EH (cell line): ENCODE measurements around the gene TGFBR3.

Experiments
- DNase-seq: peaks from one replicate; pipeline ENCODE4 v3.0.0-alpha.2; 2015; ENCODE audit warnings: low read depth

The TGFBR3 gene

GRCh38 chr1:91799159-91799558 is 86.8 kb downstream of the TGFBR3 start:
- no peak for DNase-seq

- DNase-seq = no peak
These were observed 87.2 kb downstream of the TGFBR3 start for GRCh38 chr1:91798740-91799139.

DNA sequence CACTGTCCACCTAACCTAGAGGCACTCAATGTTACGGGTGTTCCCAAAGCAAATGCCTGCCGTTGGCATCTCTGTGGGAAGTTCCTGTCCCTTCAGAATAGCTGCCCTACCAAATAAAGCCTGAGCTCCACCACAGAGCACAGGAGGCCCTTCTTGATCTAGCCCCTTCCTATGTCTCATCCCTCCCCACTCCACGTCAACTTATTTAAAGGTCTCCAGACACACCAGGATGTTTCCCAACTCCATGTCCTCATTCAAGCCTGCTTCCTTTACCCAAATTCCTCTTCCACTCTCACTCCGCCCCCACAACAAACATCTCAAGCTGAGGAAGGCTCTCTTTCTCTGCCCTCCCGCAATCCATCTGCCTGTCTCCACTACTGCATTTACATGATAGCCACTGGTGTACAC is 87.7 kb downstream of the TGFBR3 start:
- DNase-seq = no peak

- no peak for DNase-seq
These were observed 88.8 kb downstream of the TGFBR3 start for GRCh38 chr1:91797164-91797563.

DNA sequence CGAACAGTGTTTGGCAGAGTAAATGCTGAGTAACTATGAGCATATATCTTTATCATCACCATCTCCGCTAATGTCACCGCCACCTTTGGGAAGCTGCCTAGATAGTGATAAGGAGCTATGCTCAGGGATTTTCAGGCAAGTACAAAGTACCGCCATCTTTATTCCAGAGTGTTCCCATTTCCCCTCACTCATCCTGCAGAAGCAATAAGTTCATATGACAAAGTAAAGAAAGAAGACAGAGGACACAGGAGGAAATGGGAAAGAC is 89.6 kb downstream of the TGFBR3 start:
- DNase-seq = no peak

DNA sequence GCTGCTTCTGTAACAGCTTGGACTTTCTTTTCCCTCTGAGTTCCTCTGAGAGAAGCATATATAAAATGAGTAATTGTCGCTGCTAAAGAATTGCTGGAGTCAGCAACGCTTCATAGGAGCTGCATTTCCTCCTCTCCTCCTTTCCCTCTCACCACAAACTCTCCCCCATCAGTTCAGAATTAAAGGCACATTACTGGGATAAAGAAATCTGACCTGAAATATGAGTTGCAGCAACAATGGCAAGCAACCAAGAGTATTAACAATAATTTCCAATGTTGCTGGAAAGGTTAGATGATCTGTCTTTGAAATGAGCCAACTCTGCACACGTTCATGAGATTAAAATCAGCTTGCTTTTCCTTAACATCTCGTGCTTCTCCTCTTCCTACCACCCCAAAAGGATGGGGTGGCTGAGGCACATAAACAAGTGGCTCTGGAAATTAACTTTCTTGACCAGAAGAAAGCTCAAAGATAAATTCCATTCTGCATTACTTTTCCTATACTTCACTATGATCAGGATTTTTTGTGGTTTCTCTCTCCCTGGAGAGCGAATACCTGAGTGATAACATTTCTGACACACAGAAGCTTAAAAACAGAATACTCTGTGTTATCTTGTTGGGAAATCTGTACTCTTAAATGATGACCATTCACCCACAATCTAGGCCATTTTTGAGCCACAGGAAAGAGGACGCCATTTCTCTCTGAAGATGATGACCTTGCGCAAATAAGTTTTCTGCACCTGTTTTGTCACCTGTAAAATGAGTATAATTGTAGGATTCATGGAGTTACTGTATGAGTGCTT is 90.2 kb downstream of the TGFBR3 start:
- peak; percentile 71 for DNase-seq

- DNase-seq = no peak
These were observed 92.1 kb downstream of the TGFBR3 start for GRCh38 chr1:91793877-91794276.

DNA sequence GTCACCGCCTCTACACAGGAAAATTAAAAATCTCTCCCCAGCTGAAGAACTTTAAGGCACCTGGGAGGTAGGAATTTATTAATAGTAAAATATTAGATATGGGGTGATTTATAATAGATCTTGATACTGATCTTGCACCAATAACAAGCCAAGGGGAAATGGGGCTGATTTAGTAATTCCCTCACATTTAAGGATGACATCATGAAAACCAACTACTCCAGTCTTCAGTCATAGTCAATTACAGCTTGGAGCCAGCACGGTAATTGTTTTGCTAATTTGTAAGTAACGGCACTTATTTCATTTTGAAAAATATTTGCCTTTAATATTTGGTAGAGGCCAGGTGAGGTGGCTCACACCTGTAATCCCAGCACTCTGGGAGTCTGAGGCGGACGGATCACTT is 92.8 kb downstream of the TGFBR3 start:
- DNase-seq = no peak

GRCh38 chr1:91792489-91793071 is 93.4 kb downstream of the TGFBR3 start:
- DNase-seq = peak; percentile 44

DNA sequence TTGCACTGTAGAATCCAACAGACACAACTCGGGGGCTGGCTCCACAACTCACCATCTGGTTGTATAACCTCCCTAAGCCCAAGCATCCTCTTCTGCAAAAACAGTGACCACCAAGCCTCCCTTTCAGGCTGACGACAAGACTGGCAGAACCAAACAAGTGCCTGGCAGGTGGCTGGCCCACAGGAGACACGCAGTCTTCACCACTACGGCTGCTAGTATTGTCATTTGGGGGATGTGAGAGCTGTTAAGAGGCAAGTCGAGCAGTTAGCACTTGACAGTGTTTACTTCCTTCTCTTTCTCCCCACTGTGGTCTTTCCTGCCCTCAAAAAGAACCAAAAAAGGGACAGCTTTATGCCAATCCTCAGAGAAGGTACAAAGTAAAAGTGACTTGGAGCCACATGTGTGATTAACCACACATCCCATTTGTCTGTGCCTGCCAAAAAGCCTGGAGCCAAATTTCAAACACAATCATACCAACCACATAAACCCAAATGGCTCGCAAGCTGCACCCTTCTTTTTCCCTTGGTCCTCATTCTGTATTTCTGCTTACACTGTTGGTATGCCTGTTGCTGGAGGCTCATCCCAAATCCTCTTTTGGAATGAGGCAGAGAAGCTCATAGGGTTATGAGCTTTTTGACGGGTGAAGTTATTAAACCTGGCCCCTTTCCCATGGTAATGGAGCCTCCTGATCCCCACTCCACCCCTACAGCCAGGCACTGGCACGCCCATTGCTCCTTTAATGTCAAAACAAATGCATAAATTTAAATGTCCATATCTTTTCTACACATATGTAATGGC is 94.1 kb downstream of the TGFBR3 start:
- DNase-seq = peak; percentile 57

DNA sequence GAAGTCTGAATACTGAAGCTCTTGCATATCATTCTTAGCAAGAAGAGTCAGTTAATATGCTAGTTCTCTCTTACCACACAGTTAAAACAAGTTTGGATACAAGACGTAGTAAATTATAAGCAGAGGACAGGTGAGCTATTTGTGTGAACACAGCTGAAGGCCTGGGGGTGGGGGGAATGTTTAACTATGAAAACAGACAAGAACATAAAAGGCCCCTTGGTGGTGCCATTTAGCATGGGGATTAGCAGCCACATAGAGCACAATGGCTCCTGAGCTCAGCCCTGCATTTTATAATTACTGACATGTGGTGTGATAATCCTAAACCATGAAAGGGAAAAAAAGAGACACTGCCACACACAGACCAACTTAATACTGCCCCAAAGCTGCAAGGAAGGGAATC is 94.8 kb downstream of the TGFBR3 start:
- DNase-seq = no peak

DNA sequence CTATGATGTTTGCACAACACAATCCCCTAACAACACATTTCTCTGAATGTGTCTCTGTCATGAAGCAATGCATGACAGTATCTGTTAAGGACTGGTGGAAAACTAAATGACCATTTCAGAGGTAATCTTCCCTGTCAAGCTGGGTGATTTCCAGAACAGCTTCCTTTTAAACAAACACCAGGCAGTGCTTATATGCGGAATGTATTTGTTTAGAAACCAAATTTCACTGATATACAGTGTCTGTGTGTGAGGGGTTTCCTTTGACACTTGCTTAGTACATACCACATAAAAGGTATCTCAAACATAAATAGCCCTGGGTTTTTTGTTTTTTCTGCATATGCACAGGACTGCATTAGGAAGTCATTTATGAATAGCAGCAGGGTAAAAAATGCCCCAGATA is 95.6 kb downstream of the TGFBR3 start:
- no peak for DNase-seq

DNA sequence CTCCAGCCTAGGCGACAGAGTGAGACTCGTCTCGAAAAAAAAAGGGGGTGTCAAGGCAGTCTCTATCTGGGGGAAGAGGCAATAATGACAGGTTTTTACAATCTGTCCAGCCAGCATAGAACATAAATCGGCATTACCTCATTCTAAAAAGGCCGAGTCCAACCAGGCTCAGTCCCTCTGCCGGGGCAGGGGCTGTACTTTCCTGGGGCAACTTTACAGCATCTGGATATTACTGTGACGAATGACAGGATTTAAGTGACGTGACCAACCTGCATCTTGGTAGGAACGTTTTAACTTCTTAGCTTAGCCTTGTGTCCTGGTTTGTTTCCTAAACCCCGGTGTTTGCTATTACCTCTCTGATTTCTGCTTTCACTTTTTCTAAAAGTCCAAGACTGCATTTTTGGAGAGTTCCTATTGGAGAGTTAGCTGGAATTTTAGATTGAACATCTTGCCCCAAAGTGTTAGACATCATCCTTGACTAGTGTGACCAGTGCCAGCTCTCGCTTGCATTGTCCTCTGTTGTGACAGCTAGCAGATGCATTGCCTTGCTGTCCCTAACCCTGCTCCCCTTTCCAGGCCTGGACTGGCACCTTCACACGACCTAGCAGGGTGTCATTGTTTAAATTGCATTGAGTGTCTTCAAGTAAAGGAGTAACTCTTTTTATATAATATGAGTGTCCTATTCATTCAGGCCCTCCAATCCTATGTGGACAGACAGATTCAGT is 96.5 kb downstream of the TGFBR3 start:
- no peak for DNase-seq

GRCh38 chr1:91787919-91788318 is 98.0 kb downstream of the TGFBR3 start:
- no peak for DNase-seq

DNA sequence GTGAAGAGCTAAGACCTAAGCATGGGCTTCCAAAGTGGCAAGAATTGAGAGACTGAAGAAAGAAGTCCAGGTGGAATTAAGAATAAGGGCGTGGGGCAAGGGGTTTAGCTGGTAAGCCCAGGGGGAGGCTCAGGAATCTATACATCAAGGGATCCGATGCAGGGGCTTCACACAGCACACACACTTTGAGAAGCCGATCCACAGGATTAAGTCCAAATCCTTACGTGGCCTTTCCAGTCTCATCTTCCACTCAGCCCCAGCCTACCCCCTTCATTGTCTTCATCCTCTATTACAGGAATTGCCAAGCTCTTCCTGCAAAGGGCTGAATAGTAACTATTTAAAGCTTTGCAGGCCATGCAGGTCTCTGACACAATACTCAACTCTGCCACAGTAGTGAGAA is 101.3 kb downstream of the TGFBR3 start:
- no peak for DNase-seq

GRCh38 chr1:91784191-91784590 is 101.8 kb downstream of the TGFBR3 start:
- no peak for DNase-seq

DNA sequence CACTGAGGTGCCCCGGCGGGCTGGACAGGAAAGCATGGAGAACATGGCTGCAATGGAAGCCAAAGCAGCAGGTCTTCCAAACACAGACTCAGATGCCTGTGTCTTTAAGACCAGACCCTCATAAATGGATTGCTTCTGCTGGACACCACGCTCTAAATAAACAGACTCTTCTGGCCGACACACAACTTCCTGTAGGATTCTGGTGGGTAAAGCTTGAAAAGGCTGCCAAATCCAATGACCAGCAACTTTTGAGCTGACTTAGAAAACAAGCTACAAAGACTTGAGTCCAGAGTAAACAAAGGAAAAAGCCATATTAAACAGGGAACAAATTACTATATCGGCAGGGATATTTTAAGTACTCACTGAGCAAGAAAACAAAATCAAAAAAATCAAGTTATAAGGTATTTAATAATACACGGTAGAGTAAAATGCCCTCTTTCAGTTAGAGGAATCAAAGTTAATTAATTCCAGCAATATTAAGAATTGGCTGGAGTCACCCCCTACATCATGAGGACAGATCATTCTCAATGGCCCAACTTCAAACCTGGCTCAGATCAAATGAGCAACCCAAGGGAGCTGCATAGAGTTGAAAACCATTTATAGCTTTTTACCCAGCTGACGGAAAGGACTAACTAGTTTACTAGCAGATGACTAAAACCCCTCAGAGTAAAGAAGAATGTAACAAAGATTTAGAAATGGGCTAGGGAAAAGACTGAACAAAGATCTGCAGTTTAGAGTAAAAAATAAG is 102.4 kb downstream of the TGFBR3 start:
- DNase-seq = peak; percentile 80

GRCh38 chr1:91781901-91782622 is 103.9 kb downstream of the TGFBR3 start:
- peak; percentile 76 for DNase-seq

DNA sequence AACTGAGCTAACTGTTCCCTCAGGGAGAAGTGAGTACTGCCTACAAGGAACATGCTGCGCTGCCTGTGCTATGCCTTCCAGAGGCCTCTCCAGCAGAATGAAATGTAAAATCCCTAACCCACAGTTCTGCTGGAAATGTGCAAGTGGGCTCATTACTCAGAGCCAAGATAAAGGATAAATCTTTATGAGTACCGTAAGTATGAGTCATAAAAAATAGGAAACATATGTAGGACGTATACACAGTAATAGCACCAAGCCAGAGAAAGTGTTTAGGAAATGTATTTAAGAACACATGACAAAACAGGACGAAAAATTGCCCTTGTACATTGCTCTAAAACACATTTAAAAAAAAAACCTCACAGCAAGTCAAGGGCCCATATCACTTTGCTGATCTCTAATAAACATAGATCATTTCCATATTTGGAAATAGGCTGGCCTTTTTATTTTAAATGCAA is 104.6 kb downstream of the TGFBR3 start:
- peak; percentile 92 for DNase-seq

GRCh38 chr1:91779548-91780021 is 106.4 kb downstream of the TGFBR3 start:
- no peak for DNase-seq

GRCh38 chr1:91778964-91779363 is 107.0 kb downstream of the TGFBR3 start:
- no peak for DNase-seq
